HG02973 (cell line): ENCODE results near the gene TLE2.

Source experiments
- ATAC-seq: cut with Tn5 transposase; IDR thresholded peaks from one replicate; pipeline ENCODE4 v1.9.1; 2021; ENCODE audit warnings: moderate library complexity; ENCODE audit not compliant: unreplicated experiment

Gene TLE2

GRCh38 chr19:3029065-3029923, at the start of gene TLE2:
TSS of gene TLE2 (minus strand) at chr19:3029280. CDS start at chr19:3028904, 376 bp downstream.
- ATAC-seq, result no peak

GRCh38 chr19:3075605-3076431, 46.7 kb upstream of the TLE2 start:
- ATAC-seq, result no peak

- no peak for ATAC-seq
Observed at GRCh38 chr19:3073931-3074595, 45.0 kb upstream of the TLE2 start.

- no peak for ATAC-seq
Observed at GRCh38 chr19:3073159-3073563, 44.1 kb upstream of the TLE2 start.

- ATAC-seq, result no peak
Observed at GRCh38 chr19:3071768-3072167, 42.7 kb upstream of the TLE2 start.

GRCh38 chr19:3068071-3068470, 39.0 kb upstream of the TLE2 start:
- ATAC-seq, result no peak

- no peak for ATAC-seq
Observed at GRCh38 chr19:3067563-3067962, 38.5 kb upstream of the TLE2 start.

GRCh38 chr19:3066482-3067049, 37.5 kb upstream of the TLE2 start:
- ATAC-seq, result no peak

- ATAC-seq, result peak; percentile 40
Observed at GRCh38 chr19:3065675-3066357, 36.7 kb upstream of the TLE2 start.

GRCh38 chr19:3064011-3064330, 34.9 kb upstream of the TLE2 start:
- no peak for ATAC-seq

GRCh38 chr19:3062165-3063105, 33.4 kb upstream of the TLE2 start, which contains the start of gene TLE5:
TSS of gene TLE5 (minus strand) at chr19:3062495. CDS start at chr19:3062200, 295 bp downstream.
- no peak for ATAC-seq

- no peak for ATAC-seq
Observed at GRCh38 chr19:3061182-3062161, 32.4 kb upstream of the TLE2 start.

- ATAC-seq, result no peak
Observed at GRCh38 chr19:3060857-3061181, 31.7 kb upstream of the TLE2 start.

- no peak for ATAC-seq
Observed at GRCh38 chr19:3059653-3060052, 30.6 kb upstream of the TLE2 start.

GRCh38 chr19:3058821-3059314, 29.8 kb upstream of the TLE2 start:
- ATAC-seq, result no peak

GRCh38 chr19:3058009-3058820, 29.1 kb upstream of the TLE2 start:
- ATAC-seq, result no peak

GRCh38 chr19:3057275-3057714, 28.2 kb upstream of the TLE2 start:
- ATAC-seq, result no peak
